ENCODE measurements around the gene FOXA1.

DNA sequence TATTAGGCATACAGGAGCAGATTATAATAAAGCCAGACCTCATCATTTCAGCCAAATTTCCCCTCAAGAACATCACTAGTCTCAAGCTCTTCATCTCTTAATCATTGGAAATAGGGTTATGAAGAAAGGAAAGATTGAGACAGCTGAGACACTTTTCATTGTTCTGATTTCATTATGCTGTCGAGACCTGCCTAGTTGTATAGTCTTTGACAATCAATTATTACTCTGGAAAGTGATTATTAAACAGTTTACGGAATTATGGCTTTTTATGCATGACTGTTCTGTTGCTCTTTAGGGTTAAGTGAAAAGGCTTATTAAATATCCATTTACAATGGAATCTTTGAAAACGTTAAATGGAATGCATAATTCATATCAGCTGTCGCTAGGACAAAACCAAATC lies 48.7 kb upstream of the FOXA1 start:
- no peak for TF ChIP-seq POLR2A (IDR thresholded peaks at IDR 0.05; ENCODE audit: low read depth)
- TF ChIP-seq POLR2AphosphoS5 (IDR thresholded peaks at IDR 0.05): no peak
- TF ChIP-seq, protein P1, sequence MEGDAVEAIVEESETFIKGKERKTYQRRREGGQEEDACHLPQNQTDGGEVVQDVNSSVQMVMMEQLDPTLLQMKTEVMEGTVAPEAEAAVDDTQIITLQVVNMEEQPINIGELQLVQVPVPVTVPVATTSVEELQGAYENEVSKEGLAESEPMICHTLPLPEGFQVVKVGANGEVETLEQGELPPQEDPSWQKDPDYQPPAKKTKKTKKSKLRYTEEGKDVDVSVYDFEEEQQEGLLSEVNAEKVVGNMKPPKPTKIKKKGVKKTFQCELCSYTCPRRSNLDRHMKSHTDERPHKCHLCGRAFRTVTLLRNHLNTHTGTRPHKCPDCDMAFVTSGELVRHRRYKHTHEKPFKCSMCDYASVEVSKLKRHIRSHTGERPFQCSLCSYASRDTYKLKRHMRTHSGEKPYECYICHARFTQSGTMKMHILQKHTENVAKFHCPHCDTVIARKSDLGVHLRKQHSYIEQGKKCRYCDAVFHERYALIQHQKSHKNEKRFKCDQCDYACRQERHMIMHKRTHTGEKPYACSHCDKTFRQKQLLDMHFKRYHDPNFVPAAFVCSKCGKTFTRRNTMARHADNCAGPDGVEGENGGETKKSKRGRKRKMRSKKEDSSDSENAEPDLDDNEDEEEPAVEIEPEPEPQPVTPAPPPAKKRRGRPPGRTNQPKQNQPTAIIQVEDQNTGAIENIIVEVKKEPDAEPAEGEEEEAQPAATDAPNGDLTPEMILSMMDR (IDR thresholded peaks at IDR 0.05): no peak
- TF ChIP-seq EP300 (IDR thresholded peaks at IDR 0.05): no peak
